ENCODE measurements around the gene MAG. TPM values are rescaled to one million over a fixed set of nuclear protein-coding genes. Genes with fewer than 3 reads are reported as not detected.

The MAG gene
- total and polyA plus RNA-seq, 3 donors from 2014 or later = 5.4 to 18.4 (median 10.8) TPM

DNA sequence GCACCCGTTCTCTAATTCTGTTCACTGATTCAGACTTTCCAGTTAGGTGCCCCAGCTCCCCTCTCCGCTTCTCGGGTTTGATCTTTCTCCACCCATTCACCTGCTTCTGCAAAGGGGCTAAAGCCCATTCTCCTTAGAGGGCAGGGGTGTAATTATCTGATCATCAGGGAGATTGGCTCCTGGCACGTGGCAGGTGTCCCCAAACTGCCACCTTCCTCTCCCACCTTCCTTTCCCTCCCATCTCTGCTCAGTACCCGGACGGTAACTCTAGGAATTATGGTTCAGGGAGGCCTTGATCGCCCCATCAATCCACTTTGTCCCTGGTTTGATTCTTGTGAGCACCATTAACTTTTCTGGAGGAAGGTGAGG is 56.0 kb downstream of the MAG start:
- Histone ChIP-seq H3K4me1 (peaks cover 5% of the 10 kb centered on the region), H3K4me3 (no peak overlapping the region), H3K36me3 (ENCODE audit: low read depth, missing control alignments) (no peaks in the 10 kb centered on the region), H3K9me3 (no peaks in the 10 kb centered on the region), H3K27me3 (no peaks in the 10 kb centered on the region), H3K27ac (no peak overlapping the region)
- 85 to 90% methylated on average over 7 of the region's 7 CpGs for WGBS, 2 donors
- no peak for TF ChIP-seq CTCF (IDR thresholded peaks at IDR 0.05)
- DNase-seq = no peak
- intact Hi-C loops (cut with DNase I; ENCODE audit: low total_unique reads) = no loop called here

GRCh38 chr19:35348911-35349611 is 57.1 kb downstream of the MAG start:
- intact Hi-C loops (cut with DNase I; ENCODE audit: low total_unique reads) = no loop called here
- H3K27me3 ChIP-seq = no peaks in the 10 kb centered on the region
- TF ChIP-seq CTCF (IDR thresholded peaks at IDR 0.05) (no peak), POLR2A (IDR thresholded peaks at IDR 0.05) (no peak)
- H3K27ac ChIP-seq = no peak overlapping the region
- H3K4me3 ChIP-seq = no peak overlapping the region
- H3K4me1 ChIP-seq = peaks cover 5% of the 10 kb centered on the region
- H3K9me3 ChIP-seq = no peaks in the 10 kb centered on the region
- 65 to 70% methylated on average over 14 to 18 of the region's 18 CpGs for WGBS, 2 donors
- DNase-seq = peak; percentile 62
- no peaks in the 10 kb centered on the region for H3K36me3 ChIP-seq (ENCODE audit: low read depth, missing control alignments)

DNA sequence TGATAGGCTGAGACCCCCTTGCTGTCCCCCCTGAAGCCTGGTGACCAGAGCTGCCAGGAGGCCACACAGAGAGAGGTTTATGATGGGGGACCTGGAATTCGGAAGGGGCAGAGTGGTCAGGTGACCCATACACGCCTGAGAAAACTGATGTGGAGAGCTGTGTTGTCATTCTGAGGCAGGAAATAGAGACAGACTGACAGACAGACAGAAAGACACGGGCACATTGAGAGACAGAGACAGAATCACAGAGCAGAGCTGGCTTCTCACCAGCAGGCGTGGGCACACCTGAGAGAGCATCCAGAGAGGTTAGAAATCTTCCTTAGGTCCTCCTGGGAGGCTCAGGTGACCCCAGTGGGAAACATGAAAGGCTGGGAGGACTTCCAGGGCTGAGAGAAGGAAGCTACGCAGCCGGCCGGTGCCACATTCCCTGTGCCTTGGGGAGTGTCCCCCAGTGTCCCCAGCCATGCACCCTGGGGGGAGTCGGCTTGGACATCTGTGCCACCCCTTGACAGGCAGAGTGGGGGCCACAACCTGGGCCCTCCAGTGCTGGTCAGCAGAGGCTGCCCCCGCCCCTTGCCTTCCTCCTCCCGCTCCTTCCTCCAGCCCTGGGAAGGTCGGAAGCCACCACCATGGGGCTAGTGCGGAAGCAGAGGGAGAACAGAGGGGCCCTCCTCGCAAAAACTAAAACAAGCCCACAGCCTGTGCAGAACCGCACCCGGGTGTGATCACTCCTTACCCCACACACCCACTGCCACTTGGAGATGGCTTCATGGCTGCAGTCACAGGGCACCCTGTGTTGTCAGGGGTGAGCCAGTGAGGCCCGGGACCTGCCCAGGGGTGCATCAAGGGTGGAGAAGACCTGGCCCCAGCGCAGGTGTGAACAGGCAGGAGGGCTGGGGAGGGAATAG is 57.9 kb downstream of the MAG start:
- Histone ChIP-seq H3K9me3 (no peaks in the 10 kb centered on the region), H3K4me1 (peaks cover 5% of the 10 kb centered on the region), H3K27me3 (no peaks in the 10 kb centered on the region), H3K27ac (no peak overlapping the region), H3K4me3 (no peak overlapping the region), H3K36me3 (ENCODE audit: low read depth, missing control alignments) (no peaks in the 10 kb centered on the region)
- no peak for DNase-seq
- intact Hi-C loops (cut with DNase I; ENCODE audit: low total_unique reads) = loop anchor here (10.0 kb wide), 1 partner anchor 145 kb away; the partner anchor contains the start of gene KRTDAP
- TF ChIP-seq CTCF (IDR thresholded peaks at IDR 0.05) = no peak
- TF ChIP-seq POLR2A (IDR thresholded peaks at IDR 0.05) = no peak
- WGBS, 2 donors = 82 to 83% methylated on average over 13 to 17 of the region's 17 CpGs

DNA sequence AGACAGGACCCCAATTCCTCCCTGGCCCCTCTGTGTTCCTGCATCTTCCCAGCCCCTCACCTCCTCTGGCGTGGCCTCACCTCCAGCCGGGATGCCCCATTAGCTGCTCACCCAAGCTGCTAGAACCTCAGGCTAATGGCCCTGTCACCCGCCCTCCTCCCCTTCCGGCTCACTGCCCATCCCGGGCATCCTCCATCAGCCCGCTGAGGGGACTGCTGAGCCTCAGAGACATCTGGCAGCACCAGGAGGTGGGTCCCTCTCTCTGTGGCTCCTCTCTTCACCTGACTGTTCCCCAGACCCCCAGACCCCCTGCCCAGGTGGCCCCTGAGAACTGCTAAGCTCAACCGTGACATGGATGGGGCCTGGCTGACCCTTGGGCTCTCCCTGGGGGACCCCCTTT is 58.6 kb downstream of the MAG start:
- TF ChIP-seq POLR2A (IDR thresholded peaks at IDR 0.05) (no peak), CTCF (IDR thresholded peaks at IDR 0.05) (no peak)
- WGBS, 2 donors = 79 to 90% methylated on average over 6 to 7 of the region's 7 CpGs
- Histone ChIP-seq H3K4me1 (peaks cover 5% of the 10 kb centered on the region), H3K27me3 (no peaks in the 10 kb centered on the region), H3K9me3 (no peaks in the 10 kb centered on the region), H3K4me3 (no peak overlapping the region), H3K27ac (no peak overlapping the region), H3K36me3 (ENCODE audit: low read depth, missing control alignments) (no peaks in the 10 kb centered on the region)
- intact Hi-C loops (cut with DNase I; ENCODE audit: low total_unique reads) = loop anchor here (10.0 kb wide), 1 partner anchor 144 kb away; the partner anchor contains the start of gene KRTDAP
- no peak for DNase-seq
